ENCODE data around the gene MADD. TPM values are rescaled to one million over a fixed set of nuclear protein-coding genes. Genes with fewer than 3 reads are reported as not detected.
A peak's percentile ranks its signal among the peaks of the same experiment; 100 is the strongest.

Gene MADD
- total and polyA plus RNA-seq, 2 experiments from 2014 or later: 13.4 to 43.8 TPM

DNA sequence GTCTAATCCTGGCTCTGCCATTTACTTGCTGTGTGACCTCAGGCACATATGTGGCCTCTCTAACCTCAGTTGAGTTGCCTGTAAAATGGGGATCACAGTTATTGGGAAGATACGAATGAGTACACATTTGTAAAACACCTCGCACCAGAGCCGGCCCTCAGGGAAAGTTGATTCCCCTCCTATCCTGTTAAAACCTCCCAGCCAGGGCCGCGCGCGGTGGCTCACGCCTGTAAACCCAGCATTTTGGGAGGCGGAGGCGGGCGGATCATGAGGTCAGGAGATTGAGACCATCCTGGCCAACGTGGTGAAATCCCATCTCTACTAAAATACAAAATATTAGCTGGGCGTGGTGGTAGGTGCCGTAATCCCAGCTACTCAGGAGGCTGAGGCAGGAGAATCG is 90.4 kb downstream of the MADD start (continued):
- no peak for TF ChIP-seq EZH2phosphoT487 (IDR thresholded peaks at IDR 0.05; ENCODE audit: unreplicated experiment)
- TF ChIP-seq, protein P1, sequence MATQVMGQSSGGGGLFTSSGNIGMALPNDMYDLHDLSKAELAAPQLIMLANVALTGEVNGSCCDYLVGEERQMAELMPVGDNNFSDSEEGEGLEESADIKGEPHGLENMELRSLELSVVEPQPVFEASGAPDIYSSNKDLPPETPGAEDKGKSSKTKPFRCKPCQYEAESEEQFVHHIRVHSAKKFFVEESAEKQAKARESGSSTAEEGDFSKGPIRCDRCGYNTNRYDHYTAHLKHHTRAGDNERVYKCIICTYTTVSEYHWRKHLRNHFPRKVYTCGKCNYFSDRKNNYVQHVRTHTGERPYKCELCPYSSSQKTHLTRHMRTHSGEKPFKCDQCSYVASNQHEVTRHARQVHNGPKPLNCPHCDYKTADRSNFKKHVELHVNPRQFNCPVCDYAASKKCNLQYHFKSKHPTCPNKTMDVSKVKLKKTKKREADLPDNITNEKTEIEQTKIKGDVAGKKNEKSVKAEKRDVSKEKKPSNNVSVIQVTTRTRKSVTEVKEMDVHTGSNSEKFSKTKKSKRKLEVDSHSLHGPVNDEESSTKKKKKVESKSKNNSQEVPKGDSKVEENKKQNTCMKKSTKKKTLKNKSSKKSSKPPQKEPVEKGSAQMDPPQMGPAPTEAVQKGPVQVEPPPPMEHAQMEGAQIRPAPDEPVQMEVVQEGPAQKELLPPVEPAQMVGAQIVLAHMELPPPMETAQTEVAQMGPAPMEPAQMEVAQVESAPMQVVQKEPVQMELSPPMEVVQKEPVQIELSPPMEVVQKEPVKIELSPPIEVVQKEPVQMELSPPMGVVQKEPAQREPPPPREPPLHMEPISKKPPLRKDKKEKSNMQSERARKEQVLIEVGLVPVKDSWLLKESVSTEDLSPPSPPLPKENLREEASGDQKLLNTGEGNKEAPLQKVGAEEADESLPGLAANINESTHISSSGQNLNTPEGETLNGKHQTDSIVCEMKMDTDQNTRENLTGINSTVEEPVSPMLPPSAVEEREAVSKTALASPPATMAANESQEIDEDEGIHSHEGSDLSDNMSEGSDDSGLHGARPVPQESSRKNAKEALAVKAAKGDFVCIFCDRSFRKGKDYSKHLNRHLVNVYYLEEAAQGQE (IDR thresholded peaks at IDR 0.05; ENCODE audit: unreplicated experiment): no peak
- TF ChIP-seq, protein P2, sequence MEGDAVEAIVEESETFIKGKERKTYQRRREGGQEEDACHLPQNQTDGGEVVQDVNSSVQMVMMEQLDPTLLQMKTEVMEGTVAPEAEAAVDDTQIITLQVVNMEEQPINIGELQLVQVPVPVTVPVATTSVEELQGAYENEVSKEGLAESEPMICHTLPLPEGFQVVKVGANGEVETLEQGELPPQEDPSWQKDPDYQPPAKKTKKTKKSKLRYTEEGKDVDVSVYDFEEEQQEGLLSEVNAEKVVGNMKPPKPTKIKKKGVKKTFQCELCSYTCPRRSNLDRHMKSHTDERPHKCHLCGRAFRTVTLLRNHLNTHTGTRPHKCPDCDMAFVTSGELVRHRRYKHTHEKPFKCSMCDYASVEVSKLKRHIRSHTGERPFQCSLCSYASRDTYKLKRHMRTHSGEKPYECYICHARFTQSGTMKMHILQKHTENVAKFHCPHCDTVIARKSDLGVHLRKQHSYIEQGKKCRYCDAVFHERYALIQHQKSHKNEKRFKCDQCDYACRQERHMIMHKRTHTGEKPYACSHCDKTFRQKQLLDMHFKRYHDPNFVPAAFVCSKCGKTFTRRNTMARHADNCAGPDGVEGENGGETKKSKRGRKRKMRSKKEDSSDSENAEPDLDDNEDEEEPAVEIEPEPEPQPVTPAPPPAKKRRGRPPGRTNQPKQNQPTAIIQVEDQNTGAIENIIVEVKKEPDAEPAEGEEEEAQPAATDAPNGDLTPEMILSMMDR (conservative IDR thresholded peaks at IDR 0.05; ENCODE audit: low read depth in 2 of 2): no peak

DNA sequence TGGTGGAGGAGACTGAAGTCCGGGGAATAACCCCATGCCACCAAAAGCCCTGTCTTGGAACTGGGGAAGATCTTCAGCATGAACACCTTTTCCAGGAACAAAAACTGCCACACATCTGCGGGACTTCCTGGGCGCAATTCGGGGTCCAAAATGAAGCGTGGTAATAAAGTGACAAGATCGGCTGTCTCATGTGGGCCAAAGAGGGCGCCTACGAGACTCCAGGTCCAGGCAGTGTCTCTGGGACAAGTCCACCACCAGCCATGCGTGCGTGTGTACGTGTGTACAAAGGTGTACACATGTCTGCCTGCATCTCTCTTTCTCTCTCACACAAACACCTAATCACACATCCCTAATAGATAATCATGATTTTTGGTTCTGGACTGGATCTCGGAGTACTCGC is 91.5 kb downstream of the MADD start:
- Mint-ChIP-seq H3K27me3 (ENCODE audit: insufficient read depth, low read depth, poor library complexity) (peaks cover 3% of the 10 kb centered on the region), H3K4me1 (no peaks in the 10 kb centered on the region), H3K36me3 (ENCODE audit: low read depth) (no peaks in the 10 kb centered on the region), H3K9me3 (no peaks in the 10 kb centered on the region), H3K4me3 (no peak overlapping the region), H3K27ac (no peak overlapping the region)
- TF ChIP-seq ZNF331 (CRISPR knock-in tag; IDR thresholded peaks at IDR 0.05; ENCODE audit: low read depth) (no peak), STAT1 (IDR thresholded peaks at IDR 0.05; ENCODE audit: unreplicated experiment) (no peak)
- TF ChIP-seq, protein P2 (conservative IDR thresholded peaks at IDR 0.05; ENCODE audit: low read depth in 2 of 2): peak in 1 of 2 experiments; percentile 29; a peak in 2 of 4 replicates
- ATAC-seq (no peak), DNase-seq (ENCODE audit: low spot score) (no peak)
- H3K79me2 ChIP-seq (replicated peaks; ENCODE audit: insufficient read depth): no peaks in the 10 kb centered on the region
- H3K27me3 ChIP-seq (ENCODE audit: insufficient read depth): no peaks in the 10 kb centered on the region
- no peaks in the 10 kb centered on the region for H3K36me3 ChIP-seq (ENCODE audit: insufficient read depth)
- no peaks in the 10 kb centered on the region for H3K4me1 ChIP-seq (ENCODE audit: insufficient read depth)
- H3K9me2 ChIP-seq (ENCODE audit: insufficient read depth): no peaks in the 10 kb centered on the region
- no peak overlapping the region for H3K27ac ChIP-seq (ENCODE audit: low read depth)
- no peak overlapping the region for H3K4me2 ChIP-seq
- no peak overlapping the region for H3K4me3 ChIP-seq
- no peak overlapping the region; the same call in 1 of the 2 replicates for H2AFZ ChIP-seq
- H4K20me1 ChIP-seq (replicated peaks; ENCODE audit: insufficient read depth): no peaks in the 10 kb centered on the region
- peaks cover 10% of the 10 kb centered on the region; the same call in 1 of the 2 replicates for H3F3A ChIP-seq (replicated peaks; ENCODE audit: low read depth)

All from GM23338 (cell line).